HepG2 (cell line): ENCODE results near the gene MAN1C1.

Experiments
- BCL6 ChIP-seq: IDR thresholded peaks from 2 replicates; pipeline ENCODE4 v1.6.1; 2016; ENCODE audit warnings: missing genetic modification reagents, missing compliant biosample characterization
- HDAC2 ChIP-seq: sonication (generic); formaldehyde crosslinking; IDR thresholded peaks from 2 replicates; pipeline ENCODE4 v1.4.0; 2020; ENCODE audit warnings: missing genetic modification reagents
- KAT2B ChIP-seq: fragments of 150-350 bp; IDR thresholded peaks from 2 replicates; pipeline ENCODE4 v1.6.1; 2014; ENCODE audit warnings: low read depth, low read length, borderline replicate concordance
- TF ChIP-seq, protein P1 (sequence below): sonication (generic); formaldehyde crosslinking; IDR thresholded peaks from 2 replicates; pipeline ENCODE4 v1.8.1; 2022; ENCODE audit warnings: mild to moderate bottlenecking, missing genetic modification reagents
- TF ChIP-seq, protein P2 (sequence below): sonication (generic); formaldehyde crosslinking; IDR thresholded peaks from 2 replicates; pipeline ENCODE4 v1.5.1; 2020; ENCODE audit warnings: mild to moderate bottlenecking, missing genetic modification reagents, moderate library complexity
- TF ChIP-seq, protein P3 (sequence below): sonication (generic); formaldehyde crosslinking; IDR thresholded peaks from 2 replicates; pipeline ENCODE4 v1.8.0; 2022; ENCODE audit warnings: missing genetic modification reagents, low read depth, mild to moderate bottlenecking, borderline replicate concordance

DNA sequence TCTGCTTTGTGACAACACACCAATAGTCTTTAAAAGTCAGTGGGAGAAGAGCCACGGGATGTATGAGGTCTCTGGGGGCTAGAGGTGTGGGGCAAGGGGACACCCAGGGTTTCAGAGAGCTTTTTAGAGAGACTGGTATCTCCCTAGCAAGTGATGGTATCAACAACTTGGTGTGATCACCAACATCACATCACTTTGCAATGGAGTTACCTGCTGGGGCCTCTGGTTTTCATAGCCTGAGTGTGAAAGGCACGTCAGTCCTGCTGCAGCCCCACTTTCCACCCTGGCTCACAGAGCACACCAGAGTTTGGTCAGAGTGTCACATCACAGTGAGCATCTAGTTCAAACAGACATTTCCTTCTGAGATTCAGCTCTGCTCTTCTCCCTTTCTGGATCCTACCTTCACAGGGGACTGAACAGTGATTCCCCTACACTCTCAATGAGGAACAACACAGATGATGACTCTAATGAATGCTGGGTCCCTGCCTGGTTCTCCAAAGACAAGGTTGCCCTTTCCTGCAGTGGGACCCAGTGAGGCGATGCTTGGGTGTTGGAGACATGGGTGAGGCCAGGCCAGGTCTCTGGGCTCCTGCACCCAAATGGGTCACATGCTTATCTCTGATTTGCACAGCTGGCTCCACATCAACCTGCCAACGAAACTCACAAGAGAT is 2.0 kb upstream of the MAN1C1 start:
- TF ChIP-seq BCL6 (CRISPR knock-in tag) (no peak), HDAC2 (CRISPR knock-in tag) (no peak), KAT2B (no peak)
- TF ChIP-seq, protein P1, sequence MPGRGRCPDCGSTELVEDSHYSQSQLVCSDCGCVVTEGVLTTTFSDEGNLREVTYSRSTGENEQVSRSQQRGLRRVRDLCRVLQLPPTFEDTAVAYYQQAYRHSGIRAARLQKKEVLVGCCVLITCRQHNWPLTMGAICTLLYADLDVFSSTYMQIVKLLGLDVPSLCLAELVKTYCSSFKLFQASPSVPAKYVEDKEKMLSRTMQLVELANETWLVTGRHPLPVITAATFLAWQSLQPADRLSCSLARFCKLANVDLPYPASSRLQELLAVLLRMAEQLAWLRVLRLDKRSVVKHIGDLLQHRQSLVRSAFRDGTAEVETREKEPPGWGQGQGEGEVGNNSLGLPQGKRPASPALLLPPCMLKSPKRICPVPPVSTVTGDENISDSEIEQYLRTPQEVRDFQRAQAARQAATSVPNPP (CRISPR knock-in tag): no peak
- TF ChIP-seq, protein P2, sequence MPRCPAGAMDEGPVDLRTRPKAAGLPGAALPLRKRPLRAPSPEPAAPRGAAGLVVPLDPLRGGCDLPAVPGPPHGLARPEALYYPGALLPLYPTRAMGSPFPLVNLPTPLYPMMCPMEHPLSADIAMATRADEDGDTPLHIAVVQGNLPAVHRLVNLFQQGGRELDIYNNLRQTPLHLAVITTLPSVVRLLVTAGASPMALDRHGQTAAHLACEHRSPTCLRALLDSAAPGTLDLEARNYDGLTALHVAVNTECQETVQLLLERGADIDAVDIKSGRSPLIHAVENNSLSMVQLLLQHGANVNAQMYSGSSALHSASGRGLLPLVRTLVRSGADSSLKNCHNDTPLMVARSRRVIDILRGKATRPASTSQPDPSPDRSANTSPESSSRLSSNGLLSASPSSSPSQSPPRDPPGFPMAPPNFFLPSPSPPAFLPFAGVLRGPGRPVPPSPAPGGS (CRISPR knock-in tag): no peak
- TF ChIP-seq, protein P3, sequence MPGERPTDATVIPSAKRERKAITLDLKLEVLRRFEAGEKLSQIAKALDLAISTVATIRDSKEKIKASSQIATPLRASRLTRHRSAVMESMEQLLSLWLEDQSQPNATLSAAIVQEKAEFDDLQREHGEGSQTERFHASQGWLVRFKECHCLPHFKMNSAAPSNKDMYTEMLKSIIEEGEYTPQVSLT (CRISPR knock-in tag): no peak
